Measurements from ENCODE around the gene SMC6.

Gene SMC6

DNA sequence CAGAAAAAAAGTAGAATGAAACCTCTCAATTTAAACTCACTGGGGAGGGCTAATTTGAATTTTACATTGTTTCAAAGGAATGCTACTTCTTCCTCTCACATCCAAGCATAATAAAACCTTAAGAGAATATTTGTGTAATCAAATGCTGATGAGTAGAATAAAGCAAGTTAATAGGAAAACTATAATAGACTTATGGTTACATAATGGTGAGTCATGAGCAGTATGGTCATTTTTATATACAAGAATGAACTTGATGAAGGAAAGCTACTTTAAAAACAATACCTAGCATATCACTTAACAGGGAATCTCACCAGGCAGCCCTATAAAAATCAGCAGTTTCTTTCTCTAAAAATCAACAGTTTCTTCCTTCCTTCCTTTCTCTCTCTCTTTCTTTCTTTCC lies 132.8 kb downstream of the SMC6 start:
- Histone ChIP-seq H4K20me1 (ENCODE audit: insufficient read depth, low read length) (no peaks in the 10 kb centered on the region), H3K27ac (ENCODE audit: low read length) (no peak overlapping the region), H3K27me3 (ENCODE audit: low read depth, low read length) (no peaks in the 10 kb centered on the region), H3K4me3 (ENCODE audit: low read length) (no peak overlapping the region), H3K4me2 (ENCODE audit: low read length) (no peak overlapping the region), H3K9ac (ENCODE audit: low read length) (no peak overlapping the region), H2AFZ (ENCODE audit: low read depth, low read length) (no peak overlapping the region), H3K79me2 (ENCODE audit: low read length) (no peaks in the 10 kb centered on the region), H3K9me3 (ENCODE audit: insufficient read depth, low read length) (no peaks in the 10 kb centered on the region; the same call in 1 of the 2 replicates), H3K4me1 (ENCODE audit: low read length) (no peaks in the 10 kb centered on the region), H3K36me3 (replicated peaks; ENCODE audit: low read depth, low read length) (no peaks in the 10 kb centered on the region)
- no peak for TF ChIP-seq EZH2phosphoT487 (IDR thresholded peaks at IDR 0.05; ENCODE audit: low read depth)
- TF ChIP-seq, protein P1, sequence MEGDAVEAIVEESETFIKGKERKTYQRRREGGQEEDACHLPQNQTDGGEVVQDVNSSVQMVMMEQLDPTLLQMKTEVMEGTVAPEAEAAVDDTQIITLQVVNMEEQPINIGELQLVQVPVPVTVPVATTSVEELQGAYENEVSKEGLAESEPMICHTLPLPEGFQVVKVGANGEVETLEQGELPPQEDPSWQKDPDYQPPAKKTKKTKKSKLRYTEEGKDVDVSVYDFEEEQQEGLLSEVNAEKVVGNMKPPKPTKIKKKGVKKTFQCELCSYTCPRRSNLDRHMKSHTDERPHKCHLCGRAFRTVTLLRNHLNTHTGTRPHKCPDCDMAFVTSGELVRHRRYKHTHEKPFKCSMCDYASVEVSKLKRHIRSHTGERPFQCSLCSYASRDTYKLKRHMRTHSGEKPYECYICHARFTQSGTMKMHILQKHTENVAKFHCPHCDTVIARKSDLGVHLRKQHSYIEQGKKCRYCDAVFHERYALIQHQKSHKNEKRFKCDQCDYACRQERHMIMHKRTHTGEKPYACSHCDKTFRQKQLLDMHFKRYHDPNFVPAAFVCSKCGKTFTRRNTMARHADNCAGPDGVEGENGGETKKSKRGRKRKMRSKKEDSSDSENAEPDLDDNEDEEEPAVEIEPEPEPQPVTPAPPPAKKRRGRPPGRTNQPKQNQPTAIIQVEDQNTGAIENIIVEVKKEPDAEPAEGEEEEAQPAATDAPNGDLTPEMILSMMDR (IDR thresholded peaks at IDR 0.05; ENCODE audit: low read depth, low read length): no peak

DNA sequence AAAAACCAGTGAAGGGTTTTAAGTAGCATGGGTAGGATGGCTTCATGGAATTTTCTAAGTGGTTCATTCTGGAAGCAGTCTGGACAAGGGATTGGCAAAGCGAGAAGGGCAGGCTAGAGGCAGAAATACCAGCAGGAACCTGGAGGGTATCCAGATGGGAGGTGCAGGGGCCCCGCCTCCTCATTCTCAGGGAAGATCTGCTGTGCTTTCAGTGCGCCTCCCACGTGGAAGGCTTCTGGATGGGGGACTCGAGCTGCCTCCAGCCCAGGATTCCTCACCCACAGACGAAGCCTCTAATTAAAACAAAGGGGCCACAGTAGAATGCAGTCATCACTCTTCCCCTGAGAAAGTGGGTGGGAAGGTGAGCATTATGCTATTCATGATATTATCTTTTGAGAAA lies 133.3 kb downstream of the SMC6 start:
- TF ChIP-seq EZH2phosphoT487 (IDR thresholded peaks at IDR 0.05; ENCODE audit: low read depth): no peak
- TF ChIP-seq, protein P1 (IDR thresholded peaks at IDR 0.05; ENCODE audit: low read depth, low read length): no peak
- H3K27me3 ChIP-seq (ENCODE audit: low read depth, low read length): no peaks in the 10 kb centered on the region
- no peaks in the 10 kb centered on the region for H3K79me2 ChIP-seq (ENCODE audit: low read length)
- no peak overlapping the region for H3K27ac ChIP-seq (ENCODE audit: low read length)
- no peaks in the 10 kb centered on the region; the same call in 1 of the 2 replicates for H3K9me3 ChIP-seq (ENCODE audit: insufficient read depth, low read length)
- H3K4me3 ChIP-seq (ENCODE audit: low read length): no peak overlapping the region
- H4K20me1 ChIP-seq (ENCODE audit: insufficient read depth, low read length): no peaks in the 10 kb centered on the region
- H3K4me2 ChIP-seq (ENCODE audit: low read length): no peak overlapping the region
- H3K4me1 ChIP-seq (ENCODE audit: low read length): no peaks in the 10 kb centered on the region
- no peak overlapping the region for H3K9ac ChIP-seq (ENCODE audit: low read length)
- H2AFZ ChIP-seq (ENCODE audit: low read depth, low read length): no peak overlapping the region
- H3K36me3 ChIP-seq (replicated peaks; ENCODE audit: low read depth, low read length): no peaks in the 10 kb centered on the region

DNA sequence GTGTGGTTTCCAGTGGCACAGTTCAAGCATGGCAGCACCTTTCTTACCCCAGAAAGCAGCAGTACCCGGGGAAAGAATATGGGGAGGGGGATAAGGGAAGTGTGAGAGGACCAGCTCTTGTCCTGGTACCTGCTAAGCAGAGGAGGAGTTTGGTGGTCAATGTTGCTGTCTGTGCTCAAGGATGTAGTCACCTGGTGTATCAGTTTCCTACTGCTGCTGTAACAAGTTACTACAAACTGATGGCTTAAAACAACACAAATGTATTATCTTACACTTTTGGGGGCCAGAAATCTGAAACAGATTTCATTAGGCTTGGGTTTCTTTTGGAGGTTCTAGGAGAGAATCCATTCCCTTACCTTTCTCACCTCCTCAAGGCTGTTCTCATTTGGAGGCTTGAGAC lies 135.7 kb downstream of the SMC6 start:
- H3K36me3 ChIP-seq (replicated peaks; ENCODE audit: low read depth, low read length): no peaks in the 10 kb centered on the region
- no peaks in the 10 kb centered on the region for H3K9me3 ChIP-seq (ENCODE audit: insufficient read depth, low read length)
- no peaks in the 10 kb centered on the region for H3K27me3 ChIP-seq (ENCODE audit: low read depth, low read length)
- H3K27ac ChIP-seq (ENCODE audit: low read length): no peak overlapping the region
- H3K4me2 ChIP-seq (ENCODE audit: low read length): no peak overlapping the region
- H2AFZ ChIP-seq (ENCODE audit: low read depth, low read length): no peak overlapping the region
- no peaks in the 10 kb centered on the region for H3K79me2 ChIP-seq (ENCODE audit: low read length)
- no peak overlapping the region for H3K9ac ChIP-seq (ENCODE audit: low read length)
- no peaks in the 10 kb centered on the region for H3K4me1 ChIP-seq (ENCODE audit: low read length)
- TF ChIP-seq EZH2phosphoT487 (IDR thresholded peaks at IDR 0.05; ENCODE audit: low read depth): no peak
- TF ChIP-seq, protein P1 (IDR thresholded peaks at IDR 0.05; ENCODE audit: low read depth, low read length): no peak
- H3K4me3 ChIP-seq (ENCODE audit: low read length): no peak overlapping the region
- no peaks in the 10 kb centered on the region for H4K20me1 ChIP-seq (ENCODE audit: insufficient read depth, low read length)

DNA sequence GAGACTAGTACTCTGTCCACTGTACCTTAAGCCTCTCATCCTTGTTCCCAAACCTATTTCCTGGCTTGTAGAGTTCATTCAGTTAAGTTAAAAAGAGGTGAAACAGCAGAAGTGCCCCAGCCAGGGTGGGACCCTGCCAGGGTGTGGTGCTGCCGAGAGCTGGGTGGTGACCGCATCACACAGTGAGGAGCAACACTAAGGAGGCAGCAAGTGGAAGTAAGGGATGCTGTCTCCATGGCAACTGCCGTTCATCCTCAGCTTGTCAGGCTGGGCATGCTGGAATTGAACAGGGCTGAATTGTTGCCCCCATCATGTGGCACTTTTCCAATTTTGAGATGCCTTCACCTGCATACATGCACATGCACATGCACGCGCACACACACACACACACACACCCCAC lies 136.1 kb downstream of the SMC6 start:
- Histone ChIP-seq H3K36me3 (replicated peaks; ENCODE audit: low read depth, low read length) (no peaks in the 10 kb centered on the region), H4K20me1 (ENCODE audit: insufficient read depth, low read length) (no peaks in the 10 kb centered on the region), H3K9ac (ENCODE audit: low read length) (no peak overlapping the region), H3K79me2 (ENCODE audit: low read length) (no peaks in the 10 kb centered on the region), H3K27ac (ENCODE audit: low read length) (no peak overlapping the region), H2AFZ (ENCODE audit: low read depth, low read length) (no peak overlapping the region), H3K27me3 (ENCODE audit: low read depth, low read length) (no peaks in the 10 kb centered on the region), H3K4me1 (ENCODE audit: low read length) (no peaks in the 10 kb centered on the region), H3K4me3 (ENCODE audit: low read length) (no peak overlapping the region), H3K4me2 (ENCODE audit: low read length) (no peak overlapping the region), H3K9me3 (ENCODE audit: insufficient read depth, low read length) (no peaks in the 10 kb centered on the region)
- TF ChIP-seq, protein P1 (IDR thresholded peaks at IDR 0.05; ENCODE audit: low read depth, low read length): no peak
- TF ChIP-seq EZH2phosphoT487 (IDR thresholded peaks at IDR 0.05; ENCODE audit: low read depth): no peak

Measured in OCI-LY3 (cell line).